GM12878 (cell line): ENCODE results near the gene PCYOX1L. TPM values are rescaled to one million over a fixed set of nuclear protein-coding genes. Genes with fewer than 3 reads are reported as not detected.

ENCODE experiments used
- ATAC-seq: fragments of 200-7000 bp; cut with Tn5 transposase; 3 replicates; pipeline ENCODE4 v1.9.1; 2020; ENCODE audit warnings: mild to moderate bottlenecking, moderate library complexity
- BruUV-seq: library from RNA; stranded (reverse); fragments of 400-500 nt; replicated peaks from 2 replicates; lab custom pipeline; 2021; lab: Mats Ljungman, UMichigan
- CTCF ChIA-PET: fragments of 300-600 bp; sonication (Branson Sonifier 250); formaldehyde crosslinking; extraction: SDS; loops from one replicate; lab custom pipeline; 2021; ENCODE audit warnings: inconsistent platforms; lab: Yijun Ruan, JAX
- POLR2A ChIA-PET: fragments of 350-600 bp; formaldehyde crosslinking; extraction: SDS; loops from one replicate; lab custom pipeline; 2021; ENCODE audit warnings: inconsistent platforms; lab: Charles Lee
- RAD21 ChIA-PET: fragments of 300-600 bp; sonication (Branson Sonifier 250); formaldehyde crosslinking; loops from one replicate; lab custom pipeline; 2023; ENCODE audit warnings: antibody characterized with exemption; ENCODE audit not compliant: unreplicated experiment; lab: Charles Lee
- SMC1A ChIA-PET: fragments of 300-600 bp; sonication (Branson Sonifier 250); formaldehyde crosslinking; loops from one replicate; lab custom pipeline; 2023; ENCODE audit not compliant: unreplicated experiment, uncharacterized antibody; lab: Charles Lee
- DNase-seq: peaks from one replicate; pipeline ENCODE4 v3.0.0-alpha.2; 2011; ENCODE audit warnings: low read depth, low spot score
- FAIRE-seq: peaks from 3 replicates; lab custom pipeline; 2011; peaks lifted over from hg19 to GRCh38; lab: Jason Lieb, UNC
- H2AFZ ChIP-seq: 2 replicates; pipeline ENCODE4 v1.6.0; 2011; ENCODE audit warnings: low read depth, low read length, control low read depth; ENCODE audit not compliant: control insufficient read depth
- H3K27ac ChIP-seq: 2 replicates; pipeline ENCODE4 v1.5.1; 2011; ENCODE audit warnings: control low read depth; ENCODE audit not compliant: control insufficient read depth, insufficient read depth
- H3K27me3 ChIP-seq, 2 experiments: replicated peaks in 1 of 2; 2 replicates each; pipeline versions ENCODE4 v1.6.0 to v1.6.1; 2011; ENCODE audit warnings: low read length in 1 of 2; ENCODE audit not compliant: control insufficient read depth in 2 of 2, insufficient read depth in 2 of 2
- H3K36me3 ChIP-seq, 2 experiments: 2 replicates each; pipeline ENCODE4 v1.5.1; 2011; ENCODE audit warnings: low read length in 1 of 2; ENCODE audit not compliant: control insufficient read depth in 2 of 2, insufficient read depth in 2 of 2
- H3K4me1 ChIP-seq: 2 replicates; pipeline ENCODE4 v1.6.1; 2011; ENCODE audit warnings: mild to moderate bottlenecking, low read length, moderate library complexity, mixed read lengths; ENCODE audit not compliant: control insufficient read depth, insufficient read depth
- H3K4me2 ChIP-seq: 2 replicates; pipeline ENCODE4 v1.6.0; 2011; ENCODE audit warnings: control low read depth; ENCODE audit not compliant: control insufficient read depth, insufficient read depth
- H3K4me3 ChIP-seq: fragments of 200-600 bp; sonication (generic); 2 replicates; pipeline ENCODE4 v1.5.1; 2016
- H3K79me2 ChIP-seq: 2 replicates; pipeline ENCODE4 v1.6.0; 2011; ENCODE audit warnings: low read length; ENCODE audit not compliant: control insufficient read depth, insufficient read depth
- H3K9ac ChIP-seq: 2 replicates; pipeline ENCODE4 v1.8.0; 2011; ENCODE audit warnings: low read length, control low read depth, mixed read lengths; ENCODE audit not compliant: control insufficient read depth, insufficient read depth
- H3K9me3 ChIP-seq: replicated peaks from 3 replicates; pipeline ENCODE4 v1.5.1; 2011; ENCODE audit warnings: mild to moderate bottlenecking, low read length; ENCODE audit not compliant: control insufficient read depth, insufficient read depth
- H4K20me1 ChIP-seq: 2 replicates; pipeline ENCODE4 v1.6.0; 2011; ENCODE audit not compliant: control insufficient read depth, insufficient read depth
- BCLAF1 ChIP-seq: fragments of 450-650 bp; IDR thresholded peaks from 2 replicates; pipeline ENCODE4 v1.6.1; 2017; ENCODE audit warnings: antibody characterized with exemption, mild to moderate bottlenecking, moderate library complexity
- CBFB ChIP-seq: IDR thresholded peaks from 2 replicates; pipeline ENCODE4 v1.6.1; 2016; ENCODE audit warnings: antibody characterized with exemption, low read depth
- POLR2A ChIP-seq: IDR thresholded peaks from 2 replicates; pipeline ENCODE4 v1.6.1; 2011; ENCODE audit warnings: low read depth, mild to moderate bottlenecking, low read length
- PRDM15 ChIP-seq: fragments of 450-650 bp; formaldehyde crosslinking; IDR thresholded peaks from 2 replicates; pipeline ENCODE4 v1.4.0; 2020; ENCODE audit warnings: mild to moderate bottlenecking, moderate library complexity
- RB1 ChIP-seq: fragments of 450-650 bp; formaldehyde crosslinking; IDR thresholded peaks from 2 replicates; pipeline ENCODE4 v1.6.1; 2017; ENCODE audit warnings: mild to moderate bottlenecking, borderline replicate concordance
- RBBP5 ChIP-seq: fragments of 200-600 bp; sonication (generic); conservative IDR thresholded peaks from 2 replicates; pipeline ENCODE4 v1.6.1; 2016
- SIX5 ChIP-seq: IDR thresholded peaks from 2 replicates; pipeline ENCODE4 v1.6.1; 2011; ENCODE audit warnings: mild to moderate bottlenecking, low read depth, low read length, moderate library complexity; ENCODE audit not compliant: severe bottlenecking
- SMAD5 ChIP-seq: IDR thresholded peaks from 2 replicates; pipeline ENCODE4 v1.6.1; 2016; ENCODE audit warnings: antibody characterized with exemption, low read depth
- SUZ12 ChIP-seq: fragments of 200-600 bp; sonication (generic); IDR thresholded peaks from one replicate; pipeline ENCODE4 v1.6.1; 2018; ENCODE audit warnings: antibody characterized with exemption, mild to moderate bottlenecking; ENCODE audit not compliant: unreplicated experiment
- ZNF592 ChIP-seq: fragments of 450-650 bp; IDR thresholded peaks from 2 replicates; pipeline ENCODE4 v1.6.1; 2017; ENCODE audit warnings: mild to moderate bottlenecking, moderate library complexity
- WGBS: methylation state at CpG from one replicate; pipeline ENCODE4 v1.1.6; 2016; ENCODE audit warnings: low lambda C conversion rate; ENCODE audit not compliant: insufficient replicate concordance, insufficient coverage; ENCODE audit errors: missing lambda C conversion rate; 5-methylcytosine and 5-hydroxymethylcytosine counted together
- in situ Hi-C: fragments of 300-500 bp; cut with MboI; formaldehyde crosslinking; loops from 9 replicates; pipeline ENCODE4 v1.14.3; 2018; ENCODE audit warnings: mixed read lengths
- intact Hi-C: fragments of 100-400 bp; cut with micrococcal nuclease; formaldehyde crosslinking; loops from one replicate; pipeline ENCODE4 v1.14.2; 2022; ENCODE audit not compliant: unreplicated experiment
- polyA plus RNA-seq, 11 experiments: library from polyadenylated mRNA; depleted of rRNA in 4 of 11; unstranded in 6 of 11; stranded (reverse) in 5 of 11; fragments of >200 nt; fragmentation: Nextera tagmentation in 4 of 11; fragmentation: Illumina TruSeq in 1 of 11; extraction: Ambion mirVana in 4 of 11; extraction: Trizol in 1 of 11; gene quantifications; 1 replicate in 1 of 11; 2 replicates in 10 of 11; pipeline versions ENCODE4 v1.2.1 to v1.2.3, GENCODE V29; 2011 to 2016; ENCODE audit warnings: inconsistent platforms in 2 of 11, missing spikeins in 2 of 11, low read depth in 1 of 11
- total RNA-seq, 4 experiments: library from RNA; depleted of rRNA in 3 of 4; stranded (reverse); fragments of >200 nt in 3 of 4; fragmentation: Illumina TruSeq in 1 of 4; extraction: Trizol in 1 of 4; gene quantifications; 2 replicates each; pipeline versions ENCODE4 v1.2.1 to v1.2.3, GENCODE V29; 2013 to 2021

Gene PCYOX1L
- total and polyA plus RNA-seq, 10 of the 15 experiments (the other 5 are each of a cell fraction or from before 2014, with no cell fraction given) = 2.9 to 17.0 (median 12.9) TPM

- POLR2A ChIA-PET = no interaction called here
- Histone ChIP-seq H4K20me1 (no peaks in the 10 kb centered on the region), H3K27me3 (no peaks in the 10 kb centered on the region), H3K4me2 (no peak overlapping the region), H3K9ac (no peak overlapping the region), H3K9me3 (no peaks in the 10 kb centered on the region; the same call in 2 of the 3 replicates), H3K27ac (no peak overlapping the region), H3K79me2 (no peaks in the 10 kb centered on the region), H3K36me3 (no peaks in the 10 kb centered on the region), H2AFZ (no peak overlapping the region), H3K4me3 (no peak overlapping the region), H3K4me1 (no peaks in the 10 kb centered on the region)
- FAIRE-seq (no peak), DNase-seq (no peak), ATAC-seq (no peak)
- intact Hi-C loops (no loop called here), in situ Hi-C loops (no loop called here)
- RAD21 ChIA-PET = no interaction called here
- WGBS = 0% methylated on average over 2 of the region's 2 CpGs
- CTCF ChIA-PET = interaction anchor here (0.5 to 5.0 kb wide), 8 partner anchors 10 to 164 kb away, joined by 3 to 36 read pairs (median 4); no protein-coding TSS in a partner anchor
- SMC1A ChIA-PET = interaction anchor here (1.0 to 1.6 kb wide), 4 partner anchors 11 to 48 kb away, joined by 3 to 7 read pairs (median 4); no protein-coding TSS in a partner anchor
- no TSS peak for BruUV-seq
- TF ChIP-seq SIX5 = no peak
- TF ChIP-seq RBBP5 = no peak
- no peak for TF ChIP-seq RB1
- no peak for TF ChIP-seq POLR2A
- no peak for TF ChIP-seq PRDM15 (CRISPR knock-in tag)
- TF ChIP-seq SUZ12 = no peak
- TF ChIP-seq BCLAF1 = no peak
- no peak for TF ChIP-seq ZNF592
- TF ChIP-seq CBFB = no peak
- TF ChIP-seq SMAD5 = no peak
These were observed 33.2 kb upstream of the PCYOX1L start for GRCh38 chr5:149324641-149325040.
